HEK293 (cell line): ENCODE data around the gene CBX3.

ENCODE experiments used
- FEZF1 ChIP-seq: fragments of 450-650 bp; formaldehyde crosslinking; IDR thresholded peaks from 2 replicates; pipeline ENCODE4 v1.5.1; 2016; ENCODE audit warnings: missing biosample characterization, missing genetic modification characterization
- GLIS2 ChIP-seq: fragments of 450-650 bp; formaldehyde crosslinking; IDR thresholded peaks from 2 replicates; pipeline ENCODE4 v1.5.1; 2016; ENCODE audit warnings: missing biosample characterization, missing genetic modification characterization
- KLF10 ChIP-seq: fragments of 450-650 bp; IDR thresholded peaks from 2 replicates; pipeline ENCODE4 v1.5.1; 2018; ENCODE audit warnings: missing biosample characterization, mild to moderate bottlenecking, missing genetic modification characterization
- KLF7 ChIP-seq: fragments of 450-650 bp; formaldehyde crosslinking; IDR thresholded peaks from 2 replicates; pipeline ENCODE4 v1.5.1; 2016; ENCODE audit warnings: missing biosample characterization, missing genetic modification characterization, borderline replicate concordance
- MZF1 ChIP-seq: fragments of 450-650 bp; formaldehyde crosslinking; IDR thresholded peaks from 2 replicates; pipeline ENCODE4 v1.5.1; 2017; ENCODE audit warnings: missing biosample characterization, missing genetic modification characterization, borderline replicate concordance
- PRDM4 ChIP-seq: fragments of 450-650 bp; formaldehyde crosslinking; IDR thresholded peaks from 2 replicates; pipeline ENCODE4 v1.5.1; 2017; ENCODE audit warnings: missing biosample characterization, missing genetic modification characterization
- REPIN1 ChIP-seq: fragments of 450-650 bp; formaldehyde crosslinking; IDR thresholded peaks from 2 replicates; pipeline ENCODE4 v1.5.1; 2017; ENCODE audit warnings: missing biosample characterization, missing genetic modification characterization, low read depth
- TCF7L2 ChIP-seq: IDR thresholded peaks from 2 replicates; pipeline ENCODE4 v1.6.1; 2011; ENCODE audit warnings: low read depth, mild to moderate bottlenecking, inconsistent platforms, low read length, moderate library complexity, borderline replicate concordance
- ZBTB10 ChIP-seq: fragments of 450-650 bp; formaldehyde crosslinking; IDR thresholded peaks from 2 replicates; pipeline ENCODE4 v1.5.1; 2016; ENCODE audit warnings: missing biosample characterization, missing genetic modification characterization
- ZBTB26 ChIP-seq: fragments of 450-650 bp; formaldehyde crosslinking; optimal IDR thresholded peaks from 2 replicates; pipeline ENCODE3; 2016; ENCODE audit warnings: missing biosample characterization, mild to moderate bottlenecking, missing genetic modification characterization
- ZFP69B ChIP-seq: fragments of 450-650 bp; formaldehyde crosslinking; IDR thresholded peaks from 2 replicates; pipeline ENCODE4 v1.5.1; 2016; ENCODE audit warnings: missing biosample characterization, missing genetic modification characterization
- ZNF138 ChIP-seq: fragments of 450-650 bp; formaldehyde crosslinking; IDR thresholded peaks from 2 replicates; pipeline ENCODE4 v1.5.1; 2016; ENCODE audit warnings: missing biosample characterization, missing genetic modification characterization, borderline replicate concordance
- ZNF16 ChIP-seq: fragments of 450-650 bp; formaldehyde crosslinking; IDR thresholded peaks from 2 replicates; pipeline ENCODE4 v1.5.1; 2016; ENCODE audit warnings: low read depth, missing biosample characterization, missing genetic modification characterization
- ZNF37A ChIP-seq: fragments of 450-650 bp; IDR thresholded peaks from 2 replicates; pipeline ENCODE4 v1.5.1; 2018; ENCODE audit warnings: missing biosample characterization, missing genetic modification characterization
- ZNF558 ChIP-seq: fragments of 450-650 bp; formaldehyde crosslinking; IDR thresholded peaks from 2 replicates; pipeline ENCODE4 v1.5.1; 2016; ENCODE audit warnings: missing biosample characterization, missing genetic modification characterization
- ZNF561 ChIP-seq: fragments of 450-650 bp; IDR thresholded peaks from 2 replicates; pipeline ENCODE4 v1.5.1; 2018; ENCODE audit warnings: missing biosample characterization, missing genetic modification characterization, borderline replicate concordance
- ZNF596 ChIP-seq: fragments of 450-650 bp; IDR thresholded peaks from 2 replicates; pipeline ENCODE4 v1.5.0; 2018; ENCODE audit warnings: missing biosample characterization, mild to moderate bottlenecking, missing genetic modification characterization, moderate library complexity
- ZNF677 ChIP-seq: fragments of 450-650 bp; IDR thresholded peaks from 2 replicates; pipeline ENCODE4 v1.5.0; 2018; ENCODE audit warnings: missing biosample characterization, mild to moderate bottlenecking, missing genetic modification characterization, moderate library complexity
- ZNF701 ChIP-seq: fragments of 450-650 bp; formaldehyde crosslinking; IDR thresholded peaks from 2 replicates; pipeline ENCODE4 v1.5.1; 2016; ENCODE audit warnings: missing biosample characterization, missing genetic modification characterization
- ZNF785 ChIP-seq: fragments of 450-650 bp; formaldehyde crosslinking; IDR thresholded peaks from 2 replicates; pipeline ENCODE4 v1.5.1; 2016; ENCODE audit warnings: missing biosample characterization, missing genetic modification characterization
- ZNF792 ChIP-seq: fragments of 450-650 bp; formaldehyde crosslinking; IDR thresholded peaks from 2 replicates; pipeline ENCODE4 v1.5.1; 2016; ENCODE audit warnings: missing biosample characterization, missing genetic modification characterization
- ZNF837 ChIP-seq: fragments of 450-650 bp; formaldehyde crosslinking; IDR thresholded peaks from 2 replicates; pipeline ENCODE4 v1.5.1; 2016; ENCODE audit warnings: missing biosample characterization, missing genetic modification characterization
- TF ChIP-seq, protein P1 (sequence below): fragments of 450-650 bp; formaldehyde crosslinking; conservative IDR thresholded peaks from 2 replicates; pipeline ENCODE4 v1.5.1; 2016; ENCODE audit warnings: low read depth, missing biosample characterization, missing genetic modification characterization
- TF ChIP-seq, protein P2 (sequence below): fragments of 450-650 bp; formaldehyde crosslinking; IDR thresholded peaks from 2 replicates; pipeline ENCODE4 v1.5.1; 2016; ENCODE audit warnings: missing biosample characterization, missing genetic modification characterization
- TF ChIP-seq, protein P3 (sequence below): fragments of 450-650 bp; formaldehyde crosslinking; IDR thresholded peaks from 2 replicates; pipeline ENCODE4 v1.5.1; 2016; ENCODE audit warnings: missing biosample characterization, missing genetic modification characterization

CBX3 gene

DNA sequence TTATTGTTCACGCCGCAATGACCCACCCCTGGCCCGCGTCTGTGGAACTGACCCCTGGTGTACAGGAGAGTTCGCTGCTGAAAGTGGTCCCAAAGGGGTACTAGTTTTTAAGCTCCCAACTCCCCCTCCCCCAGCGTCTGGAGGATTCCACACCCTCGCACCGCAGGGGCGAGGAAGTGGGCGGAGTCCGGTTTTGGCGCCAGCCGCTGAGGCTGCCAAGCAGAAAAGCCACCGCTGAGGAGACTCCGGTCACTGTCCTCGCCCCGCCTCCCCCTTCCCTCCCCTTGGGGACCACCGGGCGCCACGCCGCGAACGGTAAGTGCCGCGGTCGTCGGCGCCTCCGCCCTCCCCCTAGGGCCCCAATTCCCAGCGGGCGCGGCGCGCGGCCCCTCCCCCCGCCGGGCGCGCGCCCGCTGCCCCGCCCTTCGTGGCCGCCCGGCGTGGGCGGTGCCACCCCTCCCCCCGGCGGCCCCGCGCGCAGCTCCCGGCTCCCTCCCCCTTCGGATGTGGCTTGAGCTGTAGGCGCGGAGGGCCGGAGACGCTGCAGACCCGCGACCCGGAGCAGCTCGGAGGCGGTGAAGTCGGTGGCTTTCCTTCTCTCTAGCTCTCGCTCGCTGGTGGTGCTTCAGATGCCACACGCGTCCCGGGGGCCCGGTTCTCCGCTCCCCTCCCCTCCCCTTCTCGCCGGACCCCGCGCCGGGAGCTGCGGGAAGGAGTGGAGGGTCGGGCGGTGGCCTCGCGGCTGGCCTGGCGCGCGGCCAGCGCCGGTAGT is at the start of gene CBX3 (continued):
- TF ChIP-seq, protein P1, sequence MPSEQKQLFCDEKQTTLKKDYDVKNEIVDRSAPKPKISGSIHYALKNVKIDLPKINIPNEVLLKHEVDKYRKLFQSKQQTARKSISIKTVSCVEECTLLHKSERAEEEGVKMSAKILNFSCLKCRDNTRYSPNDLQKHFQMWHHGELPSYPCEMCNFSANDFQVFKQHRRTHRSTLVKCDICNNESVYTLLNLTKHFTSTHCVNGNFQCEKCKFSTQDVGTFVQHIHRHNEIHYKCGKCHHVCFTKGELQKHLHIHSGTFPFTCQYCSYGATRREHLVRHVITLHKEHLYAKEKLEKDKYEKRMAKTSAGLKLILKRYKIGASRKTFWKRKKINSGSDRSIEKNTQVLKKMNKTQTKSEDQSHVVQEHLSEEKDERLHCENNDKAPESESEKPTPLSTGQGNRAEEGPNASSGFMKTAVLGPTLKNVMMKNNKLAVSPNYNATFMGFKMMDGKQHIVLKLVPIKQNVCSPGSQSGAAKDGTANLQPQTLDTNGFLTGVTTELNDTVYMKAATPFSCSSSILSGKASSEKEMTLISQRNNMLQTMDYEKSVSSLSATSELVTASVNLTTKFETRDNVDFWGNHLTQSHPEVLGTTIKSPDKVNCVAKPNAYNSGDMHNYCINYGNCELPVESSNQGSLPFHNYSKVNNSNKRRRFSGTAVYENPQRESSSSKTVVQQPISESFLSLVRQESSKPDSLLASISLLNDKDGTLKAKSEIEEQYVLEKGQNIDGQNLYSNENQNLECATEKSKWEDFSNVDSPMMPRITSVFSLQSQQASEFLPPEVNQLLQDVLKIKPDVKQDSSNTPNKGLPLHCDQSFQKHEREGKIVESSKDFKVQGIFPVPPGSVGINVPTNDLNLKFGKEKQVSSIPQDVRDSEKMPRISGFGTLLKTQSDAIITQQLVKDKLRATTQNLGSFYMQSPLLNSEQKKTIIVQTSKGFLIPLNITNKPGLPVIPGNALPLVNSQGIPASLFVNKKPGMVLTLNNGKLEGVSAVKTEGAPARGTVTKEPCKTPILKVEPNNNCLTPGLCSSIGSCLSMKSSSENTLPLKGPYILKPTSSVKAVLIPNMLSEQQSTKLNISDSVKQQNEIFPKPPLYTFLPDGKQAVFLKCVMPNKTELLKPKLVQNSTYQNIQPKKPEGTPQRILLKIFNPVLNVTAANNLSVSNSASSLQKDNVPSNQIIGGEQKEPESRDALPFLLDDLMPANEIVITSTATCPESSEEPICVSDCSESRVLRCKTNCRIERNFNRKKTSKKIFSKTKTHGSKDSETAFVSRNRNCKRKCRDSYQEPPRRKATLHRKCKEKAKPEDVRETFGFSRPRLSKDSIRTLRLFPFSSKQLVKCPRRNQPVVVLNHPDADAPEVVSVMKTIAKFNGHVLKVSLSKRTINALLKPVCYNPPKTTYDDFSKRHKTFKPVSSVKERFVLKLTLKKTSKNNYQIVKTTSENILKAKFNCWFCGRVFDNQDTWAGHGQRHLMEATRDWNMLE (tag by site-specific recombination): no peak
- no peak; the same call in 1 of the 2 replicates for TF ChIP-seq KLF10 (tag by site-specific recombination)
- no peak for TF ChIP-seq REPIN1 (tag by site-specific recombination)
- TF ChIP-seq ZNF16 (tag by site-specific recombination): no peak
- no peak for TF ChIP-seq ZNF558 (tag by site-specific recombination)
- no peak for TF ChIP-seq ZNF37A
- TF ChIP-seq PRDM4 (tag by site-specific recombination): peak; percentile 44
- TF ChIP-seq ZNF677 (tag by site-specific recombination): no peak
- no peak for TF ChIP-seq MZF1
- peak; percentile 60 for TF ChIP-seq FEZF1
- no peak for TF ChIP-seq TCF7L2
- no peak for TF ChIP-seq ZNF785
- peak; percentile 20; the same call in 1 of the 2 replicates for TF ChIP-seq ZFP69B (tag by site-specific recombination)
- peak; percentile 86 for TF ChIP-seq ZBTB10
- no peak for TF ChIP-seq ZNF792 (tag by site-specific recombination)
- TF ChIP-seq, protein P2, sequence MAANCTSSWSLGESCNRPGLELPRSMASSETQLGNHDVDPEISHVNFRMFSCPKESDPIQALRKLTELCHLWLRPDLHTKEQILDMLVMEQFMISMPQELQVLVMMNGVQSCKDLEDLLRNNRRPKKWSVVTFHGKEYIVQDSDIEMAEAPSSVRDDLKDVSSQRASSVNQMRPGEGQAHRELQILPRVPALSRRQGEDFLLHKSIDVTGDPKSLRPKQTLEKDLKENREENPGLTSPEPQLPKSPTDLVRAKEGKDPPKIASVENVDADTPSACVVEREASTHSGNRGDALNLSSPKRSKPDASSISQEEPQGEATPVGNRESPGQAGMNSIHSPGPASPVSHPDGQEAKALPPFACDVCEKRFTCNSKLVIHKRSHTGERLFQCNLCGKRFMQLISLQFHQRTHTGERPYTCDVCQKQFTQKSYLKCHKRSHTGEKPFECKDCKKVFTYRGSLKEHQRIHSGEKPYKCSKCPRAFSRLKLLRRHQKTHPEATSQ: no peak
- TF ChIP-seq ZNF701: no peak
- peak; percentile 92 for TF ChIP-seq KLF7 (tag by site-specific recombination)
- no peak for TF ChIP-seq ZNF138 (tag by site-specific recombination)
- TF ChIP-seq, protein P3, sequence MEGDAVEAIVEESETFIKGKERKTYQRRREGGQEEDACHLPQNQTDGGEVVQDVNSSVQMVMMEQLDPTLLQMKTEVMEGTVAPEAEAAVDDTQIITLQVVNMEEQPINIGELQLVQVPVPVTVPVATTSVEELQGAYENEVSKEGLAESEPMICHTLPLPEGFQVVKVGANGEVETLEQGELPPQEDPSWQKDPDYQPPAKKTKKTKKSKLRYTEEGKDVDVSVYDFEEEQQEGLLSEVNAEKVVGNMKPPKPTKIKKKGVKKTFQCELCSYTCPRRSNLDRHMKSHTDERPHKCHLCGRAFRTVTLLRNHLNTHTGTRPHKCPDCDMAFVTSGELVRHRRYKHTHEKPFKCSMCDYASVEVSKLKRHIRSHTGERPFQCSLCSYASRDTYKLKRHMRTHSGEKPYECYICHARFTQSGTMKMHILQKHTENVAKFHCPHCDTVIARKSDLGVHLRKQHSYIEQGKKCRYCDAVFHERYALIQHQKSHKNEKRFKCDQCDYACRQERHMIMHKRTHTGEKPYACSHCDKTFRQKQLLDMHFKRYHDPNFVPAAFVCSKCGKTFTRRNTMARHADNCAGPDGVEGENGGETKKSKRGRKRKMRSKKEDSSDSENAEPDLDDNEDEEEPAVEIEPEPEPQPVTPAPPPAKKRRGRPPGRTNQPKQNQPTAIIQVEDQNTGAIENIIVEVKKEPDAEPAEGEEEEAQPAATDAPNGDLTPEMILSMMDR (tag by site-specific recombination): no peak
- peak; percentile 87 for TF ChIP-seq GLIS2 (tag by site-specific recombination)
- no peak; the same call in 1 of the 2 replicates for TF ChIP-seq ZNF596 (tag by site-specific recombination)
- TF ChIP-seq ZBTB26: peak; percentile 75
- peak; percentile 90 for TF ChIP-seq ZNF561 (tag by site-specific recombination)
- no peak for TF ChIP-seq ZNF837 (tag by site-specific recombination)
